ENCODE measurements around the gene COX20. TPM values are rescaled to one million over a fixed set of nuclear protein-coding genes. Genes with fewer than 3 reads are reported as not detected.
A peak's percentile ranks its signal among the peaks of the same experiment; 100 is the strongest.

The COX20 gene
- 28.1 and 65.4 TPM in 2 replicates for polyA plus RNA-seq (2011; rRNA removed)
- 12.6 and 14.4 TPM in 2 replicates for polyA plus RNA-seq (2012; cell fraction: cytosol; rRNA removed)
- 3.5 and 6.2 TPM in 2 replicates for polyA plus RNA-seq (2012; cell fraction: nucleus; rRNA removed)
- 64.4 to 78.2 TPM (median 74.6 TPM) in 3 replicates for polyA plus RNA-seq (2017; fragmentation: RNase III; extraction: RNeasy Plus Mini Kit Qiagen cat#74134 plus additional on column Dnase treatment)
- 6.1 and 6.7 TPM in 2 replicates for polyA minus RNA-seq (2011; rRNA and poly(A)+ RNA removed)

GRCh38 chr1:244835276-244836134, at the start of gene COX20:
COX20 (plus strand) TSS chr1:244835658; CDS start chr1:244835715, 57 bp downstream.
- ATAC-seq (peak; percentile 72 to 78), DNase-seq (ENCODE audit: low read depth in 1 of 2, low spot score in 1 of 2) (peak; percentile 66 to 95), FAIRE-seq (no peak)
- CTCF ChIA-PET = interaction anchor here (0.8 to 3.7 kb wide), 8 partner anchors 11 to 232 kb away, joined by 3 to 18 read pairs (median 6); partner anchors contain the start of gene HNRNPU
- 1% methylated on average over 32 of the region's 77 CpGs for WGBS (ENCODE audit: missing lambda C conversion rate)
- peak within 1 kb of the TSS; percentile 82 for H3K4me2 ChIP-seq
- peak within 1 kb of the TSS; percentile 69 for H3K4me3 ChIP-seq
- POLR2A ChIA-PET = interaction anchor here (0.5 to 3.9 kb wide), 21 partner anchors 12 to 236 kb away, joined by 3 to 57 read pairs (median 5); partner anchors contain the start of genes DESI2 and HNRNPU
- H3K27ac ChIP-seq = peak within 1 kb of the TSS; percentile 90 to 97
- TF ChIP-seq ESRRA (IDR thresholded peaks at IDR 0.05; ENCODE audit: borderline replicate concordance, low read length) (no peak), POLR2A (IDR thresholded peaks at IDR 0.05; ENCODE audit: low read length) (peak; percentile 69), CHD4 (IDR thresholded peaks at IDR 0.05; ENCODE audit: borderline replicate concordance) (no peak), GATA3 (IDR thresholded peaks at IDR 0.05; ENCODE audit: borderline replicate concordance) (peak; percentile 14; the same call in 1 of the 2 replicates), SREBF2 (IDR thresholded peaks at IDR 0.05) (no peak), HOXA7 (CRISPR knock-in tag; IDR thresholded peaks at IDR 0.05) (peak; percentile 37; the same call in 1 of the 2 replicates), JUNB (IDR thresholded peaks at IDR 0.05) (no peak), BCL3 (IDR thresholded peaks at IDR 0.05) (peak; percentile 91), MYC (IDR thresholded peaks at IDR 0.05; ENCODE audit: borderline replicate concordance, low read length) (peak; percentile 34), PHF8 (IDR thresholded peaks at IDR 0.05; ENCODE audit: borderline replicate concordance, low read depth) (peak; percentile 44; the same call in 1 of the 2 replicates), E2F6 (IDR thresholded peaks at IDR 0.05; ENCODE audit: borderline replicate concordance, low read depth) (0 out of 2 replicates have a peak, but pooled peaks have one; percentile 18), TFCP2L1 (CRISPR knock-in tag; IDR thresholded peaks at IDR 0.05) (peak; percentile 9; the same call in 1 of the 2 replicates), HEYL (CRISPR knock-in tag; IDR thresholded peaks at IDR 0.05) (no peak), CHD2 (IDR thresholded peaks at IDR 0.05; ENCODE audit: low read length, partially characterized antibody) (no peak), EHF (CRISPR knock-in tag; IDR thresholded peaks at IDR 0.05) (no peak), JUN (IDR thresholded peaks at IDR 0.05) (peak; percentile 80 to 97)
- TF ChIP-seq, protein P1, sequence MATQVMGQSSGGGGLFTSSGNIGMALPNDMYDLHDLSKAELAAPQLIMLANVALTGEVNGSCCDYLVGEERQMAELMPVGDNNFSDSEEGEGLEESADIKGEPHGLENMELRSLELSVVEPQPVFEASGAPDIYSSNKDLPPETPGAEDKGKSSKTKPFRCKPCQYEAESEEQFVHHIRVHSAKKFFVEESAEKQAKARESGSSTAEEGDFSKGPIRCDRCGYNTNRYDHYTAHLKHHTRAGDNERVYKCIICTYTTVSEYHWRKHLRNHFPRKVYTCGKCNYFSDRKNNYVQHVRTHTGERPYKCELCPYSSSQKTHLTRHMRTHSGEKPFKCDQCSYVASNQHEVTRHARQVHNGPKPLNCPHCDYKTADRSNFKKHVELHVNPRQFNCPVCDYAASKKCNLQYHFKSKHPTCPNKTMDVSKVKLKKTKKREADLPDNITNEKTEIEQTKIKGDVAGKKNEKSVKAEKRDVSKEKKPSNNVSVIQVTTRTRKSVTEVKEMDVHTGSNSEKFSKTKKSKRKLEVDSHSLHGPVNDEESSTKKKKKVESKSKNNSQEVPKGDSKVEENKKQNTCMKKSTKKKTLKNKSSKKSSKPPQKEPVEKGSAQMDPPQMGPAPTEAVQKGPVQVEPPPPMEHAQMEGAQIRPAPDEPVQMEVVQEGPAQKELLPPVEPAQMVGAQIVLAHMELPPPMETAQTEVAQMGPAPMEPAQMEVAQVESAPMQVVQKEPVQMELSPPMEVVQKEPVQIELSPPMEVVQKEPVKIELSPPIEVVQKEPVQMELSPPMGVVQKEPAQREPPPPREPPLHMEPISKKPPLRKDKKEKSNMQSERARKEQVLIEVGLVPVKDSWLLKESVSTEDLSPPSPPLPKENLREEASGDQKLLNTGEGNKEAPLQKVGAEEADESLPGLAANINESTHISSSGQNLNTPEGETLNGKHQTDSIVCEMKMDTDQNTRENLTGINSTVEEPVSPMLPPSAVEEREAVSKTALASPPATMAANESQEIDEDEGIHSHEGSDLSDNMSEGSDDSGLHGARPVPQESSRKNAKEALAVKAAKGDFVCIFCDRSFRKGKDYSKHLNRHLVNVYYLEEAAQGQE (IDR thresholded peaks at IDR 0.05) = 0 out of 2 replicates have a peak, but pooled peaks have one; percentile 23
- TF ChIP-seq, protein P2, sequence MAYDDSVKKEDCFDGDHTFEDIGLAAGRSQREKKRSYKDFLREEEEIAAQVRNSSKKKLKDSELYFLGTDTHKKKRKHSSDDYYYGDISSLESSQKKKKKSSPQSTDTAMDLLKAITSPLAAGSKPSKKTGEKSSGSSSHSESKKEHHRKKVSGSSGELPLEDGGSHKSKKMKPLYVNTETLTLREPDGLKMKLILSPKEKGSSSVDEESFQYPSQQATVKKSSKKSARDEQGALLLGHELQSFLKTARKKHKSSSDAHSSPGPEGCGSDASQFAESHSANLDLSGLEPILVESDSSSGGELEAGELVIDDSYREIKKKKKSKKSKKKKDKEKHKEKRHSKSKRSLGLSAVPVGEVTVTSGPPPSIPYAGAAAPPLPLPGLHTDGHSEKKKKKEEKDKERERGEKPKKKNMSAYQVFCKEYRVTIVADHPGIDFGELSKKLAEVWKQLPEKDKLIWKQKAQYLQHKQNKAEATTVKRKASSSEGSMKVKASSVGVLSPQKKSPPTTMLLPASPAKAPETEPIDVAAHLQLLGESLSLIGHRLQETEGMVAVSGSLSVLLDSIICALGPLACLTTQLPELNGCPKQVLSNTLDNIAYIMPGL (CRISPR knock-in tag; IDR thresholded peaks at IDR 0.05; ENCODE audit: borderline replicate concordance) = peak; percentile 60; the same call in 1 of the 2 replicates
- TF ChIP-seq, protein P3, sequence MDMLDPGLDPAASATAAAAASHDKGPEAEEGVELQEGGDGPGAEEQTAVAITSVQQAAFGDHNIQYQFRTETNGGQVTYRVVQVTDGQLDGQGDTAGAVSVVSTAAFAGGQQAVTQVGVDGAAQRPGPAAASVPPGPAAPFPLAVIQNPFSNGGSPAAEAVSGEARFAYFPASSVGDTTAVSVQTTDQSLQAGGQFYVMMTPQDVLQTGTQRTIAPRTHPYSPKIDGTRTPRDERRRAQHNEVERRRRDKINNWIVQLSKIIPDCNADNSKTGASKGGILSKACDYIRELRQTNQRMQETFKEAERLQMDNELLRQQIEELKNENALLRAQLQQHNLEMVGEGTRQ (IDR thresholded peaks at IDR 0.05) = 0 out of 2 replicates have a peak, but pooled peaks have one; percentile 4
- TF ChIP-seq, protein P4, sequence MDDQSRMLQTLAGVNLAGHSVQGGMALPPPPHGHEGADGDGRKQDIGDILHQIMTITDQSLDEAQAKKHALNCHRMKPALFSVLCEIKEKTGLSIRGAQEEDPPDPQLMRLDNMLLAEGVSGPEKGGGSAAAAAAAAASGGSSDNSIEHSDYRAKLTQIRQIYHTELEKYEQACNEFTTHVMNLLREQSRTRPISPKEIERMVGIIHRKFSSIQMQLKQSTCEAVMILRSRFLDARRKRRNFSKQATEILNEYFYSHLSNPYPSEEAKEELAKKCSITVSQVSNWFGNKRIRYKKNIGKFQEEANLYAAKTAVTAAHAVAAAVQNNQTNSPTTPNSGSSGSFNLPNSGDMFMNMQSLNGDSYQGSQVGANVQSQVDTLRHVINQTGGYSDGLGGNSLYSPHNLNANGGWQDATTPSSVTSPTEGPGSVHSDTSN (IDR thresholded peaks at IDR 0.05) = peak; percentile 59
- no peaks in the 10 kb centered on the region for H3K9me3 ChIP-seq
- peaks cover 26% of the 10 kb centered on the region; the same call in 2 of the 3 replicates for H3K4me1 ChIP-seq

All from A549 (cell line).